GM12872 (cell line): ENCODE results near the gene PADI3.

ENCODE experiments used
- CTCF ChIP-seq: IDR thresholded peaks from 3 replicates; pipeline ENCODE4 v1.5.1; 2011; ENCODE audit warnings: low read depth, mild to moderate bottlenecking, low read length, moderate library complexity; ENCODE audit not compliant: insufficient read depth

PADI3 gene

GRCh38 chr1:17205652-17206051, 43.2 kb upstream of the PADI3 start:
- no peak for TF ChIP-seq CTCF

DNA sequence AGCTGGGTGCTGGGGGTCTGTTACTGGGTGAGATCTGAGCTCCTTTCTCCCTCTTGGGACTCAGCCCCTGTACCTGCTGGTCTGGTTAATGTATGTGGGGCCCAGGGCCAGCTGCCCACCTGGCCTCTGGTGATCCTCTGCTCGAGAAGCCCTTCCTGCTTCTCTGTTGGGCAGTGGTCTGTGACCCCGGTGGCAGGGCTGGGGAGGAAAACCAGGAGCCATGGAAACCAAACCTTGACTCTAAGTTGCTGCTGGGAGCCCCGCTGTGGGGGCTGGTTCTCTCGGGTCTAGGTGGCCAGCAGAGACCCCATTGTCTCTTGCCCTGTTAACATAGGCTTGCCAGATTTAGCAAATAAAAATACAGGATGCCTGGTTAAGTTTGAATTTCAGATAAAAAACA, 42.7 kb upstream of the PADI3 start:
- no peak for TF ChIP-seq CTCF

GRCh38 chr1:17207046-17207445, 41.9 kb upstream of the PADI3 start:
- TF ChIP-seq CTCF = no peak

- no peak for TF ChIP-seq CTCF
Observed at GRCh38 chr1:17207540-17207939, 41.4 kb upstream of the PADI3 start.

- no peak for TF ChIP-seq CTCF
Observed at GRCh38 chr1:17207966-17208418, 40.9 kb upstream of the PADI3 start.

DNA sequence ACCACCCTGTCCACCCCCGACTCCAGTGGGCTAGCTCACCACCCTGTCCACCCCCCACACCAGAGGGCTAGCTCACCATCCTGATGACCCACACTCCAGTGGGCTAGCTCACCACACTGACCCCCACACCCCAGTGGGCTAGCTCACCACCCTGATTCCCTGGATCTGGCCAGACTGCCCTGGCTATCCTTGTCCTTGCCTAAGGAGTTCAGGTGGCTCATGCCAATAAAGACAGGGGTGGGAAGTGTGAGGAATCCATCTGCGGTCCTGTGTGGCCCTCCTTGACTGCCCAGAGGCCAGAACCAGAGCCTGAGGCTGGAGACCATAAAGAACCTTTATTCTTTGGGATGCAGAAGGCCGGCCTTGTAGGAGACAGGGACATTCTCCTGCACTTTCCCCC, 40.4 kb upstream of the PADI3 start:
- TF ChIP-seq CTCF = no peak

DNA sequence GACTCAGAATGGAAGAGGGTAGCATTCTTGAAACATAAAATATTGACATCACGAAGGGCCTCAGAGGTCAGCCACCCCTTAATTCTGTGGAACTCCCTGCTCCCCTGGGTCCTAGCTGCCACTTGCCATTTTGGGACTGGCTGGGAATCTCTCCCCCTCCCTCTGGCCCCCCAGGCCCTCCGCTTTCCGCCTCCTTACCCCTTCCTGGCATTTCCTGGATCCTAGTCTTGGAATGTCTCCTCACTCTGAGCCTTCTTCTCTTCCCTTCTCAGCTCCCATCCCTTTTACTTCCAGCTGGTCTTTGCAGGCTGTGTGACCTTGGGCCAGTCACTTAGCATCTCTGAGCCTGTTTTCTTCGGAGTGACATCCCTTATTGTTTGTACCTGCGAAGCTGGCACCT, 39.5 kb upstream of the PADI3 start:
- TF ChIP-seq CTCF = no peak

GRCh38 chr1:17210176-17210575, 38.7 kb upstream of the PADI3 start:
- no peak for TF ChIP-seq CTCF
